PC-9 (cell line): ENCODE data around the gene WFDC1. TPM values are rescaled to one million over a fixed set of nuclear protein-coding genes. Genes with fewer than 3 reads are reported as not detected.

ENCODE experiments used
- BruUV-seq: library from RNA; stranded (reverse); fragments of 400-500 nt; replicated peaks from 2 replicates; lab custom pipeline; 2021; lab: Mats Ljungman, UMichigan
- CTCF ChIA-PET: fragments of 300-600 bp; sonication (Branson Sonifier 250); formaldehyde crosslinking; loops from one replicate; lab custom pipeline; 2022; ENCODE audit warnings: antibody characterized with exemption; lab: Charles Lee
- POLR2A ChIA-PET: fragments of 300-600 bp; sonication (Branson Sonifier 250); formaldehyde crosslinking; loops from one replicate; lab custom pipeline; 2022; ENCODE audit warnings: antibody characterized with exemption; ENCODE audit not compliant: unreplicated experiment; lab: Charles Lee
- DNase-seq, 2 experiments: peaks; one replicate each; pipeline versions ENCODE4 v3.0.0 to v3.0.0-alpha.2; 2015 to 2022; ENCODE audit warnings: mixed read lengths in 1 of 2
- H2AFZ ChIP-seq: fragments of 200-600 bp; sonication (generic); 2 replicates; pipeline ENCODE4 v1.8.1; 2017; ENCODE audit warnings: antibody characterized with exemption
- H3F3A ChIP-seq: fragments of 200-600 bp; sonication (generic); 2 replicates; pipeline ENCODE4 v1.8.1; 2017; ENCODE audit warnings: antibody characterized with exemption, mild to moderate bottlenecking, low read depth; ENCODE audit not compliant: insufficient read depth
- H3K27ac ChIP-seq: fragments of 200-600 bp; sonication (generic); 2 replicates; pipeline ENCODE4 v1.6.1; 2016; ENCODE audit warnings: mixed run types
- H3K27me3 ChIP-seq: fragments of 200-600 bp; sonication (generic); 2 replicates; pipeline ENCODE4 v1.6.1; 2016; ENCODE audit warnings: low read depth, mixed run types; ENCODE audit not compliant: insufficient read depth
- H3K36me3 ChIP-seq: fragments of 200-600 bp; sonication (generic); 2 replicates; pipeline ENCODE4 v1.6.1; 2016; ENCODE audit warnings: low read depth, mixed run types
- H3K4me1 ChIP-seq: fragments of 200-600 bp; sonication (generic); replicated peaks from 2 replicates; pipeline ENCODE4 v1.6.1; 2016; ENCODE audit warnings: mixed run types; ENCODE audit not compliant: insufficient read depth
- H3K4me2 ChIP-seq: fragments of 200-600 bp; sonication (generic); 2 replicates; pipeline ENCODE4 v1.6.1; 2017; ENCODE audit warnings: mixed run types
- H3K4me3 ChIP-seq: fragments of 200-600 bp; sonication (generic); 2 replicates; pipeline ENCODE4 v1.6.1; 2016; ENCODE audit warnings: mixed run types
- H3K79me2 ChIP-seq: fragments of 200-600 bp; sonication (generic); 2 replicates; pipeline ENCODE4 v1.6.1; 2017; ENCODE audit warnings: low read depth, mixed run types
- H3K9me2 ChIP-seq: fragments of 200-600 bp; sonication (generic); 2 replicates; pipeline ENCODE4 v1.8.1; 2017; ENCODE audit warnings: mild to moderate bottlenecking; ENCODE audit not compliant: insufficient read depth
- H3K9me3 ChIP-seq: fragments of 200-600 bp; sonication (generic); 2 replicates; pipeline ENCODE4 v1.8.1; 2016; ENCODE audit warnings: low read depth; ENCODE audit not compliant: insufficient read depth
- H4K20me1 ChIP-seq: fragments of 200-600 bp; sonication (generic); 2 replicates; pipeline ENCODE4 v1.8.1; 2017; ENCODE audit not compliant: insufficient read depth
- CTCF ChIP-seq: fragments of 200-600 bp; sonication (generic); conservative IDR thresholded peaks from 2 replicates; pipeline ENCODE4 v1.6.1; 2017; ENCODE audit warnings: mixed run types, antibody characterized with exemption, mild to moderate bottlenecking, moderate library complexity
- EZH2 ChIP-seq: fragments of 200-600 bp; sonication (generic); IDR thresholded peaks from 2 replicates; pipeline ENCODE4 v1.8.0; 2017; ENCODE audit warnings: antibody characterized with exemption, low read depth
- intact Hi-C: fragments of 100-400 bp; cut with micrococcal nuclease; formaldehyde crosslinking; loops from one replicate; pipeline ENCODE4 v1.10.0; 2022; ENCODE audit not compliant: unreplicated experiment
- total RNA-seq: library from RNA; stranded (reverse); gene quantifications from 2 replicates; pipeline ENCODE4 v1.2.3, GENCODE V29; 2021

The WFDC1 gene
- total RNA-seq, 1 experiment from 2014 or later: not detected

GRCh38 chr16:84349862-84350684 is 55.4 kb downstream of the WFDC1 start:
- H3K79me2 ChIP-seq: no peaks in the 10 kb centered on the region
- no peak for DNase-seq
- H3K36me3 ChIP-seq: no peaks in the 10 kb centered on the region
- H3K4me2 ChIP-seq: no peak overlapping the region
- TF ChIP-seq EZH2 (no peak), CTCF (no peak)
- no peak overlapping the region for H3K27ac ChIP-seq
- no peaks in the 10 kb centered on the region for H3K9me3 ChIP-seq
- peaks cover 14% of the 10 kb centered on the region for H3K4me1 ChIP-seq
- no TSS peak for BruUV-seq
- H2AFZ ChIP-seq: no peak overlapping the region
- POLR2A ChIA-PET: no interaction called here
- H3F3A ChIP-seq: peaks cover 9% of the 10 kb centered on the region; the same call in 1 of the 2 replicates
- intact Hi-C loops: no loop called here
- H4K20me1 ChIP-seq: no peaks in the 10 kb centered on the region
- no peaks in the 10 kb centered on the region for H3K9me2 ChIP-seq
- CTCF ChIA-PET: no interaction called here
- H3K27me3 ChIP-seq: no peaks in the 10 kb centered on the region
- H3K4me3 ChIP-seq: no peak overlapping the region

- no peak for DNase-seq
These were observed 56.2 kb downstream of the WFDC1 start for GRCh38 chr16:84350685-84351400.

GRCh38 chr16:84351630-84352029 is 57.0 kb downstream of the WFDC1 start:
- no peak overlapping the region for H3K4me2 ChIP-seq
- no peak overlapping the region for H3K27ac ChIP-seq
- no peak for TF ChIP-seq CTCF
- no peak for TF ChIP-seq EZH2
- no peak for DNase-seq
- CTCF ChIA-PET: no interaction called here
- H3F3A ChIP-seq: peaks cover 18% of the 10 kb centered on the region
- no peaks in the 10 kb centered on the region for H3K27me3 ChIP-seq
- H3K36me3 ChIP-seq: no peaks in the 10 kb centered on the region
- H3K4me3 ChIP-seq: no peak overlapping the region
- H3K9me2 ChIP-seq: no peaks in the 10 kb centered on the region
- peaks cover 26% of the 10 kb centered on the region for H3K4me1 ChIP-seq
- intact Hi-C loops: no loop called here
- BruUV-seq: no TSS peak
- no peaks in the 10 kb centered on the region for H3K9me3 ChIP-seq
- no peak overlapping the region for H2AFZ ChIP-seq
- POLR2A ChIA-PET: no interaction called here
- no peaks in the 10 kb centered on the region for H3K79me2 ChIP-seq
- no peaks in the 10 kb centered on the region for H4K20me1 ChIP-seq

More at GRCh38 chr16:84350685-84351400, 56.2 kb downstream of the WFDC1 start:
- POLR2A ChIA-PET: no interaction called here
- Histone ChIP-seq H3K4me1 (peaks cover 19% of the 10 kb centered on the region), H3K9me2 (no peaks in the 10 kb centered on the region), H3K79me2 (no peaks in the 10 kb centered on the region), H3K9me3 (no peaks in the 10 kb centered on the region), H4K20me1 (no peaks in the 10 kb centered on the region), H3K4me2 (no peak overlapping the region), H3K4me3 (no peak overlapping the region), H2AFZ (no peak overlapping the region), H3K27me3 (no peaks in the 10 kb centered on the region), H3K36me3 (no peaks in the 10 kb centered on the region), H3K27ac (no peak overlapping the region), H3F3A (peaks cover 12% of the 10 kb centered on the region)
- intact Hi-C loops: no loop called here
- CTCF ChIA-PET: no interaction called here
- no TSS peak for BruUV-seq
- TF ChIP-seq CTCF: no peak
- no peak for TF ChIP-seq EZH2
